GM23338 (cell line): Measurements from ENCODE around the gene TMUB1. TPM values are rescaled to one million over a fixed set of nuclear protein-coding genes. Genes with fewer than 3 reads are reported as not detected.

Source experiments
- ATAC-seq: fragments of 200-7000 bp; cut with Tn5 transposase; 3 replicates; pipeline ENCODE4 v1.9.1; 2020
- DNase-seq: peaks from one replicate; pipeline ENCODE4 v3.0.0-alpha.2; 2015; ENCODE audit warnings: low spot score
- H2AFZ ChIP-seq: fragments of 200-600 bp; sonication (generic); 2 replicates; pipeline ENCODE4 v1.8.0; 2016; ENCODE audit warnings: antibody characterized with exemption, mild to moderate bottlenecking, moderate library complexity
- H3F3A ChIP-seq: fragments of 200-600 bp; sonication (generic); replicated peaks from 2 replicates; pipeline ENCODE4 v1.8.0; 2017; ENCODE audit warnings: antibody characterized with exemption, mixed run types, low read depth
- H3K27ac ChIP-seq: fragments of 200-600 bp; sonication (generic); 2 replicates; pipeline ENCODE4 v1.6.1; 2016; ENCODE audit warnings: low read depth
- H3K27me3 ChIP-seq: fragments of 200-600 bp; sonication (generic); 2 replicates; pipeline ENCODE4 v1.8.0; 2016; ENCODE audit warnings: mild to moderate bottlenecking, mixed run types, moderate library complexity; ENCODE audit not compliant: insufficient read depth
- H3K36me3 ChIP-seq: fragments of 200-600 bp; sonication (generic); 2 replicates; pipeline ENCODE4 v1.8.0; 2016; ENCODE audit warnings: mild to moderate bottlenecking; ENCODE audit not compliant: insufficient read depth
- H3K4me1 ChIP-seq: fragments of 200-600 bp; sonication (generic); 2 replicates; pipeline ENCODE4 v1.8.0; 2016; ENCODE audit warnings: mild to moderate bottlenecking, moderate library complexity; ENCODE audit not compliant: insufficient read depth
- H3K4me2 ChIP-seq: fragments of 200-600 bp; sonication (generic); 2 replicates; pipeline ENCODE4 v1.7.1; 2017; ENCODE audit warnings: mixed run types
- H3K4me3 ChIP-seq: fragments of 200-600 bp; sonication (generic); 2 replicates; pipeline ENCODE4 v1.6.1; 2016; ENCODE audit warnings: mixed run types
- H3K79me2 ChIP-seq: fragments of 200-600 bp; sonication (generic); replicated peaks from 2 replicates; pipeline ENCODE4 v1.8.0; 2017; ENCODE audit warnings: mild to moderate bottlenecking; ENCODE audit not compliant: insufficient read depth
- H3K9me2 ChIP-seq: fragments of 200-600 bp; sonication (generic); 2 replicates; pipeline ENCODE4 v1.8.0; 2017; ENCODE audit not compliant: insufficient read depth
- H4K20me1 ChIP-seq: fragments of 200-600 bp; sonication (generic); replicated peaks from 2 replicates; pipeline ENCODE4 v1.8.0; 2017; ENCODE audit warnings: mild to moderate bottlenecking; ENCODE audit not compliant: insufficient read depth
- H3K27ac Mint-ChIP-seq: 2 replicates; pipeline ENCODE4 v1.8.0; 2020; ENCODE audit warnings: inconsistent platforms, mild to moderate bottlenecking, moderate library complexity, mixed read lengths
- H3K27me3 Mint-ChIP-seq: 3 replicates; pipeline ENCODE4 v1.8.0; 2022; ENCODE audit warnings: low read depth, mild to moderate bottlenecking, moderate library complexity, mixed read lengths, inconsistent platforms; ENCODE audit not compliant: insufficient read depth, poor library complexity
- H3K36me3 Mint-ChIP-seq: 3 replicates; pipeline ENCODE4 v1.8.0; 2021; ENCODE audit warnings: low read depth, mild to moderate bottlenecking, inconsistent platforms, moderate library complexity, mixed read lengths
- H3K4me1 Mint-ChIP-seq: 3 replicates; pipeline ENCODE4 v1.8.0; 2020; ENCODE audit warnings: mild to moderate bottlenecking, inconsistent platforms, mixed read lengths
- H3K4me3 Mint-ChIP-seq: 3 replicates; pipeline ENCODE4 v1.8.0; 2021; ENCODE audit warnings: moderate library complexity, mild to moderate bottlenecking, inconsistent platforms, mixed read lengths
- H3K9me3 Mint-ChIP-seq: 3 replicates; pipeline ENCODE4 v1.8.0; 2020; ENCODE audit warnings: moderate library complexity, mild to moderate bottlenecking, inconsistent platforms, mixed read lengths
- CREB1 ChIP-seq: fragments of 250-450 bp; sonication (Bioruptor Pico); IDR thresholded peaks from 2 replicates; pipeline ENCODE4 v1.5.0; 2020; ENCODE audit warnings: low read depth, mild to moderate bottlenecking, moderate library complexity
- CTCF ChIP-seq, 2 experiments: fragments of 200-600 bp in 1 of 2; sonication (generic) in 1 of 2; conservative IDR thresholded peaks; 2 replicates each; pipeline versions ENCODE4 v1.5.1 to v1.6.1; 2016 to 2017; ENCODE audit warnings: antibody characterized with exemption in 2 of 2, low read depth in 2 of 2, mild to moderate bottlenecking in 2 of 2, moderate library complexity in 1 of 2
- ETS1 ChIP-seq: IDR thresholded peaks from 2 replicates; pipeline ENCODE4 v1.6.1; 2016; ENCODE audit warnings: antibody characterized with exemption
- EZH2 ChIP-seq: fragments of 200-600 bp; sonication (generic); IDR thresholded peaks from one replicate; pipeline ENCODE4 v1.8.0; 2017; ENCODE audit warnings: antibody characterized with exemption, mild to moderate bottlenecking, low read depth; ENCODE audit not compliant: unreplicated experiment
- EZH2phosphoT487 ChIP-seq: fragments of 200-600 bp; sonication (generic); IDR thresholded peaks from one replicate; pipeline ENCODE4 v1.8.1; 2018; ENCODE audit warnings: antibody characterized with exemption; ENCODE audit not compliant: unreplicated experiment
- JUNB ChIP-seq: IDR thresholded peaks from one replicate; pipeline ENCODE4 v1.6.1; 2016; ENCODE audit warnings: antibody characterized with exemption; ENCODE audit not compliant: unreplicated experiment
- NANOG ChIP-seq: IDR thresholded peaks from 2 replicates; pipeline ENCODE4 v1.6.1; 2016; ENCODE audit warnings: antibody characterized with exemption, borderline replicate concordance
- POLR2AphosphoS5 ChIP-seq: IDR thresholded peaks from 2 replicates; pipeline ENCODE4 v1.6.1; 2016; ENCODE audit warnings: antibody characterized with exemption, low read depth
- REST ChIP-seq: IDR thresholded peaks from one replicate; pipeline ENCODE4 v1.6.1; 2018; ENCODE audit warnings: antibody characterized with exemption; ENCODE audit not compliant: unreplicated experiment
- STAT1 ChIP-seq: IDR thresholded peaks from one replicate; pipeline ENCODE4 v1.6.1; 2016; ENCODE audit warnings: antibody characterized with exemption; ENCODE audit not compliant: unreplicated experiment
- ZNF114 ChIP-seq: fragments of 250-450 bp; sonication (Bioruptor Pico); IDR thresholded peaks from 2 replicates; pipeline ENCODE4 v1.5.0; 2020; ENCODE audit warnings: mild to moderate bottlenecking, moderate library complexity
- ZNF331 ChIP-seq: fragments of 250-450 bp; sonication (Bioruptor Pico); IDR thresholded peaks from 2 replicates; pipeline ENCODE4 v1.5.0; 2020; ENCODE audit warnings: low read depth, mild to moderate bottlenecking, moderate library complexity
- ZNF462 ChIP-seq: fragments of 250-450 bp; sonication (Bioruptor Pico); IDR thresholded peaks from 2 replicates; pipeline ENCODE4 v1.5.0; 2020; ENCODE audit warnings: mild to moderate bottlenecking, moderate library complexity
- polyA plus RNA-seq: library from polyadenylated mRNA; unstranded; fragments of >200 nt; fragmentation: Nextera tagmentation; extraction: Ambion mirVana; gene quantifications from 2 replicates; pipeline ENCODE4 v1.2.1, GENCODE V29; 2016
- total RNA-seq: library from RNA; depleted of rRNA; stranded (reverse); fragments of >200 nt; shearing (Covaris generic); gene quantifications from 2 replicates; pipeline ENCODE4 v1.2.3, GENCODE V29; 2014

Gene TMUB1
- total and polyA plus RNA-seq, 2 experiments from 2014 or later: 47.6 to 61.1 TPM

- H3K4me1 ChIP-seq: peaks cover 20% of the 10 kb centered on the region
- H3K27ac Mint-ChIP-seq: no peak overlapping the region
- no peak for TF ChIP-seq JUNB
- no peak for TF ChIP-seq ZNF114 (CRISPR knock-in tag)
- no peak for TF ChIP-seq EZH2phosphoT487
- no peak for TF ChIP-seq NANOG
- TF ChIP-seq ETS1: no peak
- no peak for TF ChIP-seq STAT1
- no peak for TF ChIP-seq CREB1 (CRISPR knock-in tag)
- TF ChIP-seq REST: no peak
- no peak for TF ChIP-seq ZNF462 (CRISPR knock-in tag)
- TF ChIP-seq CTCF (conservative IDR thresholded peaks at IDR 0.05; ENCODE audit: low read depth in 2 of 2): no peak
- TF ChIP-seq POLR2AphosphoS5: no peak
- TF ChIP-seq EZH2: no peak
- TF ChIP-seq ZNF331 (CRISPR knock-in tag): no peak
Observed at GRCh38 chr7:151091003-151091402, 7.7 kb upstream of the TMUB1 start.

More at GRCh38 chr7:151091003-151091402, 7.7 kb upstream of the TMUB1 start:
- Mint-ChIP-seq H3K4me3 (no peak overlapping the region; the same call in 2 of the 3 replicates), H3K4me1 (peaks cover 38% of the 10 kb centered on the region), H3K27me3 (peaks cover 35% of the 10 kb centered on the region), H3K9me3 (no peaks in the 10 kb centered on the region; the same call in 2 of the 3 replicates), H3K36me3 (peaks cover 17% of the 10 kb centered on the region)
- H4K20me1 ChIP-seq: peaks cover 80% of the 10 kb centered on the region
- ATAC-seq: no peak
- H3K9me2 ChIP-seq: no peaks in the 10 kb centered on the region
- no peak overlapping the region for H3K4me3 ChIP-seq
- peaks cover 87% of the 10 kb centered on the region for H3K79me2 ChIP-seq
- DNase-seq: no peak
- H3K4me2 ChIP-seq: no peak overlapping the region
- H3K27ac ChIP-seq: no peak overlapping the region
- peaks cover 35% of the 10 kb centered on the region for H3K27me3 ChIP-seq
- no peaks in the 10 kb centered on the region for H3K36me3 ChIP-seq
- H3F3A ChIP-seq: peaks cover 17% of the 10 kb centered on the region; the same call in 1 of the 2 replicates
- H2AFZ ChIP-seq: no peak overlapping the region
